ENCODE data around the gene TEAD1. TPM values are rescaled to one million over a fixed set of nuclear protein-coding genes. Genes with fewer than 3 reads are reported as not detected.

The TEAD1 gene
- total and polyA plus RNA-seq, 7 experiments from 2014 or later: 0.02 to 0.22 (median 0.07) TPM; not detected in 4

GRCh38 chr11:12771875-12772274 is 97.7 kb downstream of the TEAD1 start:
- DNase-seq (no peak), ATAC-seq (no peak)
- Histone ChIP-seq H3K27me3 (ENCODE audit: control insufficient read depth in 2 of 2, insufficient read depth in 2 of 2, low read length in 2 of 2) (no peaks in the 10 kb centered on the region), H3K27ac (ENCODE audit: low read depth, low read length) (no peak overlapping the region), H3K36me3 (ENCODE audit: control insufficient read depth in 2 of 3, insufficient read depth in 3 of 3, low read length in 3 of 3) (no peaks in the 10 kb centered on the region), H3K9me3 (ENCODE audit: control insufficient read depth in 2 of 3, low read length in 3 of 3) (no peaks in the 10 kb centered on the region), H3K4me1 (ENCODE audit: control insufficient read depth in 2 of 2, insufficient read depth in 2 of 2, low read length in 2 of 2) (no peaks in the 10 kb centered on the region), H3K4me3 (ENCODE audit: low read length) (no peak overlapping the region)
- H3K27ac Mint-ChIP-seq: no peak overlapping the region
- intact Hi-C loops (cut with micrococcal nuclease): no loop called here
- H3K27me3 Mint-ChIP-seq: peaks cover 11 to 24% (median 21%) of the 10 kb centered on the region in 5 donors
- no peaks in the 10 kb centered on the region for H3K36me3 Mint-ChIP-seq
- peaks cover 0 to 6% (median 0%) of the 10 kb centered on the region in 7 donors for H3K4me1 Mint-ChIP-seq
- peak overlapping the region in 1 of 10 donors; percentile 10 for H3K4me3 Mint-ChIP-seq
- ChIA-PET POLR2A (no interaction called here), CTCF (interaction anchor here (0.6 kb wide), 1 partner anchor 110 kb away, joined by 3 read pairs; no protein-coding TSS in a partner anchor)
- peaks cover 0 to 3% (median 0%) of the 10 kb centered on the region in 11 donors for H3K9me3 Mint-ChIP-seq

GRCh38 chr11:12772324-12772723 is 98.1 kb downstream of the TEAD1 start:
- Histone ChIP-seq H3K36me3 (ENCODE audit: control insufficient read depth in 2 of 3, insufficient read depth in 3 of 3, low read length in 3 of 3) (no peaks in the 10 kb centered on the region), H3K27me3 (ENCODE audit: control insufficient read depth in 2 of 2, insufficient read depth in 2 of 2, low read length in 2 of 2) (no peaks in the 10 kb centered on the region), H3K4me3 (ENCODE audit: low read length) (no peak overlapping the region), H3K9me3 (ENCODE audit: control insufficient read depth in 2 of 3, low read length in 3 of 3) (no peaks in the 10 kb centered on the region), H3K4me1 (ENCODE audit: control insufficient read depth in 2 of 2, insufficient read depth in 2 of 2, low read length in 2 of 2) (no peaks in the 10 kb centered on the region), H3K27ac (ENCODE audit: low read depth, low read length) (no peak overlapping the region)
- H3K27me3 Mint-ChIP-seq: peaks cover 11 to 24% (median 20%) of the 10 kb centered on the region in 5 donors
- H3K4me1 Mint-ChIP-seq: peaks cover 0 to 6% (median 0%) of the 10 kb centered on the region in 7 donors
- no peaks in the 10 kb centered on the region for H3K36me3 Mint-ChIP-seq
- DNase-seq (no peak), ATAC-seq (no peak)
- CTCF ChIA-PET: no interaction called here
- peak overlapping the region in 1 of 10 donors; percentile 10 for H3K4me3 Mint-ChIP-seq
- H3K9me3 Mint-ChIP-seq: peaks cover 0 to 3% (median 0%) of the 10 kb centered on the region in 11 donors
- intact Hi-C loops (cut with micrococcal nuclease): no loop called here
- POLR2A ChIA-PET: no interaction called here
- H3K27ac Mint-ChIP-seq: no peak overlapping the region

- H3K9me3 ChIP-seq (ENCODE audit: control insufficient read depth in 2 of 3, low read length in 3 of 3): no peaks in the 10 kb centered on the region
- H3K4me3 ChIP-seq (ENCODE audit: low read length): no peak overlapping the region
- H3K27me3 ChIP-seq (ENCODE audit: control insufficient read depth in 2 of 2, insufficient read depth in 2 of 2, low read length in 2 of 2): no peaks in the 10 kb centered on the region
- peaks cover 10 to 26% (median 15%) of the 10 kb centered on the region in 5 donors for H3K27me3 Mint-ChIP-seq
- H3K36me3 Mint-ChIP-seq: no peaks in the 10 kb centered on the region
- ChIA-PET CTCF (no interaction called here), POLR2A (no interaction called here)
- peaks cover 0 to 3% (median 0%) of the 10 kb centered on the region in 11 donors for H3K9me3 Mint-ChIP-seq
- ATAC-seq: no peak
- DNase-seq: no peak
- no peak overlapping the region for H3K27ac Mint-ChIP-seq
- intact Hi-C loops (cut with micrococcal nuclease): no loop called here
- H3K4me1 ChIP-seq (ENCODE audit: control insufficient read depth in 2 of 2, insufficient read depth in 2 of 2, low read length in 2 of 2): no peaks in the 10 kb centered on the region
- peaks cover 0 to 6% (median 0%) of the 10 kb centered on the region in 7 donors for H3K4me1 Mint-ChIP-seq
- H3K36me3 ChIP-seq (ENCODE audit: control insufficient read depth in 2 of 3, insufficient read depth in 3 of 3, low read length in 3 of 3): no peaks in the 10 kb centered on the region
- H3K4me3 Mint-ChIP-seq: no peak overlapping the region
- no peak overlapping the region for H3K27ac ChIP-seq (ENCODE audit: low read depth, low read length)
Observed at GRCh38 chr11:12773591-12773990, 99.4 kb downstream of the TEAD1 start.

GRCh38 chr11:12775955-12776354 is 101.7 kb downstream of the TEAD1 start:
- CTCF ChIA-PET: no interaction called here
- DNase-seq: no peak
- no peaks in the 10 kb centered on the region for H3K36me3 Mint-ChIP-seq
- H3K9me3 ChIP-seq (ENCODE audit: control insufficient read depth in 2 of 3, low read length in 3 of 3): no peaks in the 10 kb centered on the region
- H3K27ac Mint-ChIP-seq: no peak overlapping the region
- no peak overlapping the region for H3K4me3 ChIP-seq (ENCODE audit: low read length)
- no peak overlapping the region for H3K4me3 Mint-ChIP-seq
- H3K4me1 Mint-ChIP-seq: peaks cover 0 to 6% (median 0%) of the 10 kb centered on the region in 7 donors
- H3K36me3 ChIP-seq (ENCODE audit: control insufficient read depth in 2 of 3, insufficient read depth in 3 of 3, low read length in 3 of 3): no peaks in the 10 kb centered on the region
- H3K4me1 ChIP-seq (ENCODE audit: control insufficient read depth in 2 of 2, insufficient read depth in 2 of 2, low read length in 2 of 2): no peaks in the 10 kb centered on the region
- intact Hi-C loops (cut with micrococcal nuclease): no loop called here
- no peak overlapping the region for H3K27ac ChIP-seq (ENCODE audit: low read depth, low read length)
- H3K9me3 Mint-ChIP-seq: peaks cover 0 to 3% (median 0%) of the 10 kb centered on the region in 11 donors
- H3K27me3 ChIP-seq (ENCODE audit: control insufficient read depth in 2 of 2, insufficient read depth in 2 of 2, low read length in 2 of 2): no peaks in the 10 kb centered on the region
- POLR2A ChIA-PET: interaction anchor here (0.5 kb wide), 1 partner anchor 103 kb away, joined by 4 read pairs; no protein-coding TSS in a partner anchor
- no peak for ATAC-seq
- peaks cover 10 to 41% (median 20%) of the 10 kb centered on the region in 5 donors for H3K27me3 Mint-ChIP-seq

GRCh38 chr11:12777208-12777874 is 103.1 kb downstream of the TEAD1 start:
- DNase-seq: no peak
- Mint-ChIP-seq H3K4me1 (peaks cover 0 to 3% (median 0%) of the 10 kb centered on the region in 7 donors), H3K36me3 (no peaks in the 10 kb centered on the region), H3K9me3 (peaks cover 0 to 3% (median 0%) of the 10 kb centered on the region in 11 donors), H3K27me3 (peaks cover 16 to 48% (median 24%) of the 10 kb centered on the region in 5 donors), H3K27ac (no peak overlapping the region), H3K4me3 (no peak overlapping the region)
- CTCF ChIA-PET: no interaction called here
- no peaks in the 10 kb centered on the region for H3K36me3 ChIP-seq (ENCODE audit: control insufficient read depth in 2 of 3, insufficient read depth in 3 of 3, low read length in 3 of 3)
- ATAC-seq: no peak
- no peaks in the 10 kb centered on the region for H3K9me3 ChIP-seq (ENCODE audit: control insufficient read depth in 2 of 3, low read length in 3 of 3)
- POLR2A ChIA-PET: no interaction called here
- H3K4me3 ChIP-seq (ENCODE audit: low read length): no peak overlapping the region
- no peak overlapping the region for H3K27ac ChIP-seq (ENCODE audit: low read depth, low read length)
- H3K4me1 ChIP-seq (ENCODE audit: control insufficient read depth in 2 of 2, insufficient read depth in 2 of 2, low read length in 2 of 2): no peaks in the 10 kb centered on the region
- intact Hi-C loops (cut with micrococcal nuclease): no loop called here
- no peaks in the 10 kb centered on the region for H3K27me3 ChIP-seq (ENCODE audit: control insufficient read depth in 2 of 2, insufficient read depth in 2 of 2, low read length in 2 of 2)

- Histone ChIP-seq H3K27me3 (ENCODE audit: control insufficient read depth in 2 of 2, insufficient read depth in 2 of 2, low read length in 2 of 2) (no peaks in the 10 kb centered on the region), H3K4me1 (ENCODE audit: control insufficient read depth in 2 of 2, insufficient read depth in 2 of 2, low read length in 2 of 2) (no peaks in the 10 kb centered on the region), H3K27ac (ENCODE audit: low read depth, low read length) (no peak overlapping the region), H3K36me3 (ENCODE audit: control insufficient read depth in 2 of 3, insufficient read depth in 3 of 3, low read length in 3 of 3) (no peaks in the 10 kb centered on the region), H3K4me3 (ENCODE audit: low read length) (no peak overlapping the region), H3K9me3 (ENCODE audit: control insufficient read depth in 2 of 3, low read length in 3 of 3) (no peaks in the 10 kb centered on the region)
- ATAC-seq (no peak), DNase-seq (no peak)
- Mint-ChIP-seq H3K4me3 (no peak overlapping the region), H3K27ac (no peak overlapping the region), H3K4me1 (peaks cover 0 to 3% (median 0%) of the 10 kb centered on the region in 7 donors), H3K36me3 (no peaks in the 10 kb centered on the region), H3K9me3 (peaks cover 0 to 3% (median 0%) of the 10 kb centered on the region in 11 donors), H3K27me3 (peaks cover 16 to 53% (median 27%) of the 10 kb centered on the region in 5 donors)
- ChIA-PET POLR2A (no interaction called here), CTCF (no interaction called here)
- intact Hi-C loops (cut with micrococcal nuclease): no loop called here
Observed at GRCh38 chr11:12778240-12778905, 104.2 kb downstream of the TEAD1 start.

Measured in naive thymus-derived CD4-positive, alpha-beta T cell (primary cell).